ENCODE measurements around the gene ASTE1. TPM values are rescaled to one million over a fixed set of nuclear protein-coding genes. Genes with fewer than 3 reads are reported as not detected.

The ASTE1 gene
- total and polyA plus RNA-seq, 2 of the 8 experiments (the other 6 are each of a cell fraction or from before 2014, with no cell fraction given) = 6.4 TPM; not detected in 1

GRCh38 chr3:130992344-130992743 lies 34.3 kb downstream of the ASTE1 start:
- FAIRE-seq = no peak
- TF ChIP-seq SP1 (IDR thresholded peaks at IDR 0.05; ENCODE audit: low read depth, low read length) (no peak), RBBP5 (IDR thresholded peaks at IDR 0.05; ENCODE audit: borderline replicate concordance, low read depth, low read length) (no peak), TAF1 (IDR thresholded peaks at IDR 0.05; ENCODE audit: low read depth, low read length) (no peak)

More at GRCh38 chr3:130992344-130992743, 34.3 kb downstream of the ASTE1 start:
- ChIA-PET POLR2A (ENCODE audit: partially characterized antibody) (no interaction called here), CTCF (ENCODE audit: partially characterized antibody) (no interaction called here)
- Histone ChIP-seq H4K5ac (ENCODE audit: insufficient read length, low read depth, low read length) (no peak overlapping the region), H4K8ac (ENCODE audit: extremely low read depth, insufficient read depth, low read length) (no peak overlapping the region), H3K27ac (ENCODE audit: low read depth, low read length) (no peak overlapping the region), H3K23ac (ENCODE audit: insufficient read length) (no peak overlapping the region), H3K4ac (replicated peaks; ENCODE audit: insufficient read length, low read depth, low read length) (no peak overlapping the region), H2BK120ac (replicated peaks; ENCODE audit: low read depth, low read length) (no peak overlapping the region), H3K79me2 (ENCODE audit: control insufficient read depth in 1 of 2, insufficient read depth in 2 of 2, low read length in 2 of 2) (no peaks in the 10 kb centered on the region), H2BK20ac (ENCODE audit: low read length) (no peak overlapping the region), H4K91ac (replicated peaks; ENCODE audit: insufficient read length, low read length) (no peak overlapping the region), H3K27me3 (replicated peaks in 1 of 4; ENCODE audit: control insufficient read depth in 3 of 4, extremely low read depth in 1 of 4, insufficient read depth in 3 of 4, low read length in 3 of 4) (no peaks in the 10 kb centered on the region), H2AK5ac (ENCODE audit: low read depth, low read length) (no peak overlapping the region), H3K4me1 (replicated peaks in 1 of 4; ENCODE audit: control insufficient read depth in 3 of 4, insufficient read depth in 4 of 4, low read length in 3 of 4) (no peaks in the 10 kb centered on the region), H3K4me3 (ENCODE audit: extremely low read depth in 1 of 4, insufficient read depth in 2 of 4, low read depth in 3 of 4, low read length in 4 of 4) (no peak overlapping the region), H3K56ac (replicated peaks; ENCODE audit: insufficient read length, low read depth, low read length) (no peak overlapping the region), H3K79me1 (ENCODE audit: low read depth, low read length) (no peaks in the 10 kb centered on the region), H3K4me2 (ENCODE audit: insufficient read depth in 1 of 2, low read depth in 2 of 2, low read length in 2 of 2) (no peak overlapping the region), H3K9ac (replicated peaks in 1 of 4; ENCODE audit: extremely low read depth in 1 of 4, low read depth in 3 of 4, low read length in 3 of 4) (no peak overlapping the region), H2AFZ (ENCODE audit: low read length) (no peak overlapping the region), H2BK5ac (ENCODE audit: low read depth, low read length) (no peak overlapping the region), H3K18ac (ENCODE audit: extremely low read depth, low read length) (no peak overlapping the region), H2BK12ac (ENCODE audit: low read depth, low read length) (no peak overlapping the region), H3K14ac (ENCODE audit: insufficient read length) (no peak overlapping the region), H4K20me1 (replicated peaks in 1 of 2; ENCODE audit: control insufficient read depth in 1 of 2, insufficient read depth in 2 of 2, low read length in 2 of 2) (peaks cover 0 to 3% of the 10 kb centered on the region in 2 experiments), H3K36me3 (ENCODE audit: control insufficient read depth in 2 of 4, insufficient read depth in 4 of 4, low read length in 3 of 4) (peaks cover 0 to 12% (median 6%) of the 10 kb centered on the region in 4 experiments; a peak in 3 of 8 replicates), H3K23me2 (ENCODE audit: low read depth, low read length) (no peaks in the 10 kb centered on the region), H3K9me3 (ENCODE audit: insufficient read depth in 2 of 2, low read depth in 1 of 2, low read length in 1 of 2) (no peaks in the 10 kb centered on the region), H2BK15ac (ENCODE audit: low read length) (no peak overlapping the region)
- WGBS, 2 experiments (ENCODE audit: extremely low coverage in 1 of 2, insufficient coverage in 1 of 2, insufficient read length in 1 of 2, insufficient replicate concordance in 2 of 2, low coverage in 1 of 2, low lambda C conversion rate in 2 of 2, missing lambda C conversion rate in 1 of 2) = 90 to 100% methylated on average over 1 to 3 of the region's 3 CpGs
- DNase-seq (ENCODE audit: low read depth in 1 of 2, low spot score in 2 of 2) = no peak
